WERI-Rb-1 (cell line): Measurements from ENCODE around the gene RNF207.

ENCODE experiments used
- DNase-seq: peaks from one replicate; pipeline ENCODE4 v3.0.0-alpha.2; 2020
- H3K27ac ChIP-seq: fragments of 250-450 bp; sonication (Bioruptor Pico); 2 replicates; pipeline ENCODE4 v1.5.1; 2020; ENCODE audit warnings: mild to moderate bottlenecking, moderate library complexity
- H3K27me3 ChIP-seq: fragments of 250-450 bp; sonication (Bioruptor Pico); 2 replicates; pipeline ENCODE4 v1.5.1; 2021; ENCODE audit warnings: mild to moderate bottlenecking, low read depth, moderate library complexity; ENCODE audit not compliant: insufficient read depth, severe bottlenecking
- H3K36me3 ChIP-seq: fragments of 250-450 bp; sonication (Bioruptor Pico); 2 replicates; pipeline ENCODE4 v1.5.1; 2020; ENCODE audit warnings: mild to moderate bottlenecking, moderate library complexity
- H3K4me3 ChIP-seq: 2 replicates; pipeline ENCODE4 v1.5.1; 2011; ENCODE audit warnings: low read depth, mild to moderate bottlenecking, control low read depth, low read length
- H3K9me3 ChIP-seq: fragments of 250-450 bp; sonication (Bioruptor Pico); 2 replicates; pipeline ENCODE4 v1.5.1; 2021; ENCODE audit warnings: mild to moderate bottlenecking, moderate library complexity; ENCODE audit not compliant: severe bottlenecking
- CTCF ChIP-seq: IDR thresholded peaks from 2 replicates; pipeline ENCODE4 v1.5.1; 2011; ENCODE audit warnings: low read depth, mild to moderate bottlenecking, control low read depth, inconsistent platforms, low read length

RNF207 gene

GRCh38 chr1:6239213-6239752 is 33.4 kb downstream of the RNF207 start:
- peaks cover 4% of the 10 kb centered on the region for H3K36me3 ChIP-seq
- H3K4me3 ChIP-seq, result no peak overlapping the region
- no peak for TF ChIP-seq CTCF
- no peaks in the 10 kb centered on the region for H3K27me3 ChIP-seq
- H3K27ac ChIP-seq, result no peak overlapping the region
- DNase-seq, result no peak
- H3K9me3 ChIP-seq, result peaks cover 4% of the 10 kb centered on the region

GRCh38 chr1:6239950-6240768 is 34.2 kb downstream of the RNF207 start:
- no peaks in the 10 kb centered on the region for H3K36me3 ChIP-seq
- H3K27ac ChIP-seq, result no peak overlapping the region
- H3K9me3 ChIP-seq, result peaks cover 4% of the 10 kb centered on the region
- no peaks in the 10 kb centered on the region for H3K27me3 ChIP-seq
- TF ChIP-seq CTCF, result no peak
- H3K4me3 ChIP-seq, result no peak overlapping the region
- DNase-seq, result no peak

GRCh38 chr1:6241107-6241886 is 35.4 kb downstream of the RNF207 start:
- Histone ChIP-seq H3K27ac (no peak overlapping the region), H3K27me3 (no peaks in the 10 kb centered on the region), H3K36me3 (no peaks in the 10 kb centered on the region), H3K9me3 (peaks cover under 1% of the 10 kb centered on the region), H3K4me3 (no peak overlapping the region)
- DNase-seq, result no peak
- no peak for TF ChIP-seq CTCF

- Histone ChIP-seq H3K27ac (no peak overlapping the region), H3K9me3 (no peaks in the 10 kb centered on the region), H3K36me3 (no peaks in the 10 kb centered on the region), H3K4me3 (no peak overlapping the region), H3K27me3 (no peaks in the 10 kb centered on the region)
- no peak for TF ChIP-seq CTCF
- no peak for DNase-seq
Observed at GRCh38 chr1:6241887-6242740, 36.2 kb downstream of the RNF207 start.

- no peak overlapping the region for H3K27ac ChIP-seq
- TF ChIP-seq CTCF, result no peak
- no peak for DNase-seq
- H3K4me3 ChIP-seq, result no peak overlapping the region
- no peaks in the 10 kb centered on the region for H3K36me3 ChIP-seq
- no peaks in the 10 kb centered on the region for H3K27me3 ChIP-seq
- H3K9me3 ChIP-seq, result no peaks in the 10 kb centered on the region
Observed at GRCh38 chr1:6243053-6243834, 37.3 kb downstream of the RNF207 start.
